ENCODE results near the gene VPS37C.

DNA sequence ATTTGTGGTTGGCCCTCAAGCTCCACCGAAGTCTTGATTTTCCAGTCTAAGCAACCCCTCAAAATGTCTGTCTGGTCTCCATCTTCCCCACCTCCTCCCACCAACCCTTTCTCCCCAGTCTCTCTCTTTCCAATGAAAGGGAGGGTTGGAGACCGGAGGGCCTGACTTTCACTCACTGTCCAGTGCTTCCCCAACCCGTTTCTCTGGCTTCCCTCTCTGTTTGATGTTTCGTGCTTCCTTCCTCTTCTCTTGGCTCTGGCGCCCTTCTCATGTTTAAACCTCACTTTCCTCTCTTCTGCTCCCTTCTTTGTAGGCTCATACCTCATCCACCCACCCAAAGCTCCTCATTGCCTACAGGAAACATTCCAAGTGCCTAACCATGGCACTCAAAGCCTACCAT lies 11.1 kb upstream of the VPS37C start:
- no peak for TF ChIP-seq CTCF (IDR thresholded peaks at IDR 0.05)
- TF ChIP-seq POLR2A (IDR thresholded peaks at IDR 0.05) = no peak
- no peak for TF ChIP-seq POLR2AphosphoS5 (IDR thresholded peaks at IDR 0.05)
- no peak for TF ChIP-seq EP300 (IDR thresholded peaks at IDR 0.05; ENCODE audit: low read depth)

Data from transverse colon (tissue), 4 donors.